ENCODE results near the gene ZDHHC18.

Gene ZDHHC18

DNA sequence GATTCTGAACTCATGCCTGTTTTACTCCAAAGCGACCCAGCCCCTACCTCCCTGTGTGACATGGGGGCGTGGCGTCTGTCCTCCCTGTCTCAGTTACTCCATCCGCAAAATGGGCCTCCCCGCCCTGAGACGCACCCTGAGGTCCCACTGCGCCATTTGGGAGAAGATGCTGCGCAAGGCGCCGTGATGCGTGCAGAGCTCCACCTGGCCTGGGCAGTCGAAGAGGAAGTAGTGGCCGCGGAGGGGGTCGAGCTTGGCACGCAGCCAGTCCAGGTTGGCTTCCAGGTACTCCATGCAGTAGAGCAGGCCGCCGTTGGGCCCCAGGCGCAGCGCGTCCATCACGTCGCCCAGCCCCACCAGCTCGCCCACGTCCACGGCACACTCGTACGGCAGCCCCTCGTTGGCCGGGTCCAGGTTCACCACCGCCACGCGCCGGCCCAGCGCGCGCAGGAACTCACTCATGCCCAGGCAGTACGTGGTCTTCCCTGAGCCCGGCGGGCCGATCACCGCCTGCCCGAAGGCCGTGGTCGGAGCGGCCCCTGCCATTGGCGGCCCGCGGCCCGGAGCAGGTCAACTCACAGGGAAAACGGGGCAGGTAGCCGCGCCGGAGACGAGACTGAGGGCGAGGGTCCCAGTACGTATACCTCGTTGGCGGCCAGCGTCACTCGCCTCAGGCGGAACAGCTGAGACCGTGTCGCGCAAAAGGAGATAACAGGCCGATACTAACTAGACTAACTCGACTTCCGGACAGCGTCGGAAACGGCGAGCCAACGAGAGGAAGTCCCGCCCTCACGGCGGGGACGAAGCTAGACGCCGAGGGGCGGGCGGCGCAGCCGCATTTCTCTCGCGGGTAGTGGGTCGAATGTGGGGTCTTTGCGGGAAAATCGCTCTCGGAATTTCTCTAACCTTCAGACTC is 63.3 kb downstream of the ZDHHC18 start, which contains the start of gene GPN2:
Gene GPN2, minus strand, starts transcription at position 733 of the 916 bp plus-strand sequence. Its CDS starts 187 bp downstream, at position 546.
- TF ChIP-seq, protein P1, sequence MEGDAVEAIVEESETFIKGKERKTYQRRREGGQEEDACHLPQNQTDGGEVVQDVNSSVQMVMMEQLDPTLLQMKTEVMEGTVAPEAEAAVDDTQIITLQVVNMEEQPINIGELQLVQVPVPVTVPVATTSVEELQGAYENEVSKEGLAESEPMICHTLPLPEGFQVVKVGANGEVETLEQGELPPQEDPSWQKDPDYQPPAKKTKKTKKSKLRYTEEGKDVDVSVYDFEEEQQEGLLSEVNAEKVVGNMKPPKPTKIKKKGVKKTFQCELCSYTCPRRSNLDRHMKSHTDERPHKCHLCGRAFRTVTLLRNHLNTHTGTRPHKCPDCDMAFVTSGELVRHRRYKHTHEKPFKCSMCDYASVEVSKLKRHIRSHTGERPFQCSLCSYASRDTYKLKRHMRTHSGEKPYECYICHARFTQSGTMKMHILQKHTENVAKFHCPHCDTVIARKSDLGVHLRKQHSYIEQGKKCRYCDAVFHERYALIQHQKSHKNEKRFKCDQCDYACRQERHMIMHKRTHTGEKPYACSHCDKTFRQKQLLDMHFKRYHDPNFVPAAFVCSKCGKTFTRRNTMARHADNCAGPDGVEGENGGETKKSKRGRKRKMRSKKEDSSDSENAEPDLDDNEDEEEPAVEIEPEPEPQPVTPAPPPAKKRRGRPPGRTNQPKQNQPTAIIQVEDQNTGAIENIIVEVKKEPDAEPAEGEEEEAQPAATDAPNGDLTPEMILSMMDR (IDR thresholded peaks at IDR 0.05; ENCODE audit: low read depth, low read length, missing control alignments) = no peak
- peak; percentile 26 for DNase-seq (ENCODE audit: low read depth)
- in situ Hi-C loops (cut with HindIII; ENCODE audit: low sequenced_read_pairs) = no loop called here
- H3K4me3 ChIP-seq (ENCODE audit: low read depth, low read length) = peak within 1 kb of the TSS; percentile 63

DNA sequence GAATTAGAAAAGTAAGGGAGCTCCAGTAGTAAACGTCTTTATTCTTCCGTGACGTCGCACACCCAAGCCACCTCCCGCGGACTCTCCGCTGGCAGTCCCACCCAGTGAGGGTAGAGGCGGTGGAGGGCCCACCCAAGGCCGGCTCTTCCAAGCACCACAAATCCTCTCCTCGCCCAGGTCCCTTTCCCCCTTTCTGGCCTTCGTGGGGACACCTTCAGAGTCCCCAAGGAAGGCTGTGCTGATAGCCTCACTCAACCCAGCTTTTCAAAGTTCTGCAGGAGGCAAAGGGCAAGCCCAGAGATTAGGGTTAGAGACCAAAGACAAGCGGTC is 63.9 kb downstream of the ZDHHC18 start:
- DNase-seq (ENCODE audit: low read depth) = no peak
- in situ Hi-C loops (cut with HindIII; ENCODE audit: low sequenced_read_pairs) = no loop called here
- H3K4me3 ChIP-seq (ENCODE audit: low read depth, low read length) = peak overlapping the region; percentile 63
- TF ChIP-seq, protein P1 (IDR thresholded peaks at IDR 0.05; ENCODE audit: low read depth, low read length, missing control alignments) = no peak

DNA sequence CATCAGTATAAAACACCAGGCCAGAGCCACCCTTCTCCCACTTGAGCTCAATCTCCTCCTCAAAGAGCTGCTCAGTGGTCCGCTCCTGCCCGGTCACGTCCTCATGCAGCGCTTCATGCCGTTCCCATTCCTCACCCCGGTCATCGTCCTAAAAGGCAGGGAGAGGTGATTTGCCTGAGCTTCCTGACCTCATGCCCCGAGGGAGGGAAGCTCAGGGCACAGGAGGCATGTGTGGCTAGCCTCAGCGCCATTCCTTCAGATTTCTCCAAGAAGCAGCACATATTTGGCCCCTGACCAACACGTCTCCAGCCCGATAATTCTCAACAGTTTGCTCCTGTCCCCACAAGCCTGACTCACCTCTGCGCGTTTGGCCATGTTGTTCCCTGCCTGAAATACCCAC is 67.8 kb downstream of the ZDHHC18 start:
- TF ChIP-seq, protein P1 (IDR thresholded peaks at IDR 0.05; ENCODE audit: low read depth, low read length, missing control alignments) = no peak
- in situ Hi-C loops (cut with HindIII; ENCODE audit: low sequenced_read_pairs) = no loop called here
- no peak overlapping the region for H3K4me3 ChIP-seq (ENCODE audit: low read depth, low read length)
- DNase-seq (ENCODE audit: low read depth) = no peak

DNA sequence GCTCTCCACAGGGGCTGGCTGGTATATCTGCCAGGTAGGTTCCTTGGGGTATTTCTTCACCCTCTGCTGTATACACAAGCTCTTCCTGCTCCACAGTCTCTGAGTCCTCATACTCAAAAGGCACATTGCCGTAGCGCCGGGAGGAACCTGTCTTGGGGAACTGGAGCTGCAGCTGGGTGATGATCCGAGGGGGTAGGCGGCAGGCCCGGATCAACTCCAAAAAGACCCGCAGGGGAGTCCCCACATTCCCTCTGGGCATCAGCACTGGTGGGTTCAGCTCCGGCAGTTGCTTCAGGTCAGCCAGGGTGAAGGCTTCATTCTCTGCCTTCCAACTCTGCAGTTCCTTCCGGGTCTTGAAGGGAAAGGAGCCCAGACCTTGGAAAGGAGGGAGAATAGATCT is 70.9 kb downstream of the ZDHHC18 start:
- in situ Hi-C loops (cut with HindIII; ENCODE audit: low sequenced_read_pairs) = no loop called here

DNA sequence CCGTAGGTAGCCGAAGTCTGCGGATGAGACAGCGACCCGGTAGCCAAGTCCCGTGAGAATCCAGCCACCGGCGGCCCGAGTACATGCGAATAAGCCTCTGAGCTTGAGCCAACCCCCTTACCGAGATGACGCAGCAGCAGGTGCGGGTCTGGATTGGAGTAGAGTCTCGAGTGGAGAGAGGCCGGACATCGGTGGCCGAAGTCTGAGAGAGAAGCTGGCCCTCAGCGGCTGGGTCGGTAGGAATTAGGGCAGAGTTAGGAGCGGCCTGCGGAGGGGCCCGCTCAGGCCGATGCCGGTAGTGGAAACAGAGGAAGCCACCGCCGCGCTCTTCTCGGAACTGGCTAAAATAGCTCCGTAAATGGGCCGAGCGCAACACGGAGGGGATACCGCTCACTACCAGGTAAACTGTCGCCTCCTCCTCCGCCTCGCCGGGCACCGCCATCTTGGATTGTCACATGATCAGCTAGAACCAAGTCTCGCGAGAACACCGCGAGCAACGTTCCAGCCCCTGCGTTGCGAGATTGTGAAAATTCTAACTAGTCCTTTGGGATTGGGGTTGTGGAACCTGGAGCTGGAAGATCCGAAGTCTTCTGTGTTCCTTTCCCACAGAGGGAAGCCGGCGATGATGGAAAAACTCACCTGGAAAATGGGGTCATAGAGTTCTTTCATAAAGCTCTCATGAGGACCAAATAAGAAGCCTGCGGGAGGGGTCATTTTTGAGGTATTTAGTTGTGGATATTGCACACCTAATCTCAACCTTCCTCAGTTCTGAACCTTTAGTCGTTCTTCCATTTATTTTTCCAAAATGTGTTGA is 73.7 kb downstream of the ZDHHC18 start, which contains the start of gene GPATCH3:
Gene GPATCH3, minus strand, starts transcription at position 467 of the 814 bp plus-strand sequence. Its CDS starts 25 bp downstream, at position 442.
- peak within 1 kb of the TSS; percentile 99 for H3K4me3 ChIP-seq (ENCODE audit: low read depth, low read length)
- DNase-seq (ENCODE audit: low read depth) = peak; percentile 90
- in situ Hi-C loops (cut with HindIII; ENCODE audit: low sequenced_read_pairs) = no loop called here
- TF ChIP-seq, protein P1 (IDR thresholded peaks at IDR 0.05; ENCODE audit: low read depth, low read length, missing control alignments) = no peak

More for the DNA sequence above, 70.9 kb downstream of the ZDHHC18 start:
- TF ChIP-seq, protein P1 (IDR thresholded peaks at IDR 0.05; ENCODE audit: low read depth, low read length, missing control alignments) = no peak
- no peak for DNase-seq (ENCODE audit: low read depth)
- H3K4me3 ChIP-seq (ENCODE audit: low read depth, low read length) = no peak overlapping the region

DNA sequence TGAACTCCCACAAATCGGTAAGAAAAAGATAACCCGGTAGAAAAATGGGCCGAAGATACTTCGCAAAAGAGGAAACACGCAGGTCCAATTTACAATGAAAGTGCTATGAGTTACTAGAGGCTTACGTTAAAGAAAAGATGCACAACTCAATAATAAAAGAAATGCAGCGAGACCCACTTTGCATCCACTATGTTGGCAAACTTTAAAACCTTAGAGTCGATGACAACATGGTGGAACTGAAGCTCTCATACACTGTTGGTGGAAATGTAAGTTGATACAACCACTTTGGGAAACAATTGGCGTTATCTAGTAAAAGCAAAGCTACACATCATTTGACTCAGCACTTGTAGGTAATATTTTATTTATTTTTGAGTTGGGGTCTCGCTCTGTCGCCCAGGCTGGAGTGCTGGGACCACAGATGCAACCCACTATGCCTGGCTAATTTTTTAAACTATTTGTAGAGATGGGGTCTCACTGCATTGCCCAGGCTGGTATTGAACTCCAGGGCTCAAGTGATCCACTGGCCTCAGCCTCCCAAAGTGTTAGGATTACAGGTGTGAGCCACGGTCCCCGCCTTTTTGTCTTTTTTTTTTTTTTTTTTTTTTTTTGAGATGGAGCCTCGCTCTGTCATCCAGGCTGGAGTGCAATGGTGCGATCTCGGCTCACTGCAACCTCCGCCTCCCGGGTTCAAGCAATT is 74.5 kb downstream of the ZDHHC18 start:
- TF ChIP-seq, protein P1 (IDR thresholded peaks at IDR 0.05; ENCODE audit: low read depth, low read length, missing control alignments) = no peak
- no peak for DNase-seq (ENCODE audit: low read depth)
- in situ Hi-C loops (cut with HindIII; ENCODE audit: low sequenced_read_pairs) = no loop called here
- H3K4me3 ChIP-seq (ENCODE audit: low read depth, low read length) = peak overlapping the region; percentile 99
